Lung (tissue), 12 donors: ENCODE results near the gene GALM. TPM values are rescaled to one million over a fixed set of nuclear protein-coding genes. Genes with fewer than 3 reads are reported as not detected.

Source experiments
- ATAC-seq: fragments of 200-7000 bp; cut with Tn5 transposase; one replicate; pipeline ENCODE4 v1.9.1; 2020; ENCODE audit warnings: moderate number of reproducible peaks; ENCODE audit not compliant: insufficient read depth, low FRiP score
- DNase-seq, 3 donors: peaks; one replicate each; pipeline ENCODE4 v3.0.0-alpha.2; 2013 to 2017
- H3K27ac ChIP-seq, 2 donors: one replicate each; pipeline ENCODE4 v1.5.1; 2013; ENCODE audit warnings: mild to moderate bottlenecking in 2 of 2, moderate library complexity in 2 of 2, control low read depth in 1 of 2, inconsistent platforms in 1 of 2, low read depth in 1 of 2, low read length in 1 of 2
- H3K27me3 ChIP-seq, 3 donors: one replicate each; pipeline ENCODE4 v1.5.1; 2013; ENCODE audit warnings: low read length in 2 of 3; ENCODE audit not compliant: control insufficient read depth in 3 of 3, insufficient read depth in 3 of 3
- H3K36me3 ChIP-seq, 4 donors: one replicate each; pipeline ENCODE4 v1.5.1; 2013; ENCODE audit warnings: low read length in 4 of 4, mild to moderate bottlenecking in 1 of 4, moderate library complexity in 1 of 4; ENCODE audit not compliant: control insufficient read depth in 4 of 4, insufficient read depth in 4 of 4
- H3K4me1 ChIP-seq, 5 donors: one replicate each; pipeline ENCODE4 v1.5.1; 2013; ENCODE audit warnings: low read length in 5 of 5, mild to moderate bottlenecking in 2 of 5, moderate library complexity in 1 of 5; ENCODE audit not compliant: control insufficient read depth in 5 of 5, insufficient read depth in 5 of 5
- H3K4me3 ChIP-seq: one replicate; pipeline ENCODE4 v1.5.1; 2013; ENCODE audit warnings: mild to moderate bottlenecking, control low read depth, moderate library complexity
- H3K9ac ChIP-seq, 2 donors: one replicate each; pipeline ENCODE4 v1.5.1; 2013; ENCODE audit warnings: low read length in 2 of 2, control low read depth in 1 of 2; ENCODE audit not compliant: insufficient read depth in 1 of 2
- H3K9me3 ChIP-seq, 4 donors: one replicate each; pipeline ENCODE4 v1.5.1; 2013; ENCODE audit warnings: low read length in 3 of 4, mild to moderate bottlenecking in 1 of 4, moderate library complexity in 1 of 4; ENCODE audit not compliant: control insufficient read depth in 4 of 4, insufficient read depth in 3 of 4
- CTCF ChIP-seq: IDR thresholded peaks from 2 replicates; pipeline ENCODE4 v1.5.1; 2012; ENCODE audit warnings: mild to moderate bottlenecking; ENCODE audit errors: control extremely low read depth, extremely low read depth
- WGBS, 2 donors: extraction: QIAGEN DNeasy Blood & Tissue Kit; methylation state at CpG; one replicate each; pipeline ENCODE4 v1.1.7; 2013; 5-methylcytosine and 5-hydroxymethylcytosine counted together
- polyA plus RNA-seq, 2 donors: library from polyadenylated mRNA; stranded (reverse); fragments of 200-250 nt; gene quantifications; one replicate each; pipeline ENCODE4 v1.2.1, GENCODE V29; 2013
- total RNA-seq, 2 donors: library from RNA; depleted of rRNA in 1 of 2; stranded (reverse); fragments of >200 nt in 1 of 2; gene quantifications; one replicate each; pipeline ENCODE4 v1.2.1, GENCODE V29; 2014 to 2021
- donor health status: control.
- donor health status: control.
- donor health status: Bipolar disorder and iron deficiency.
- donor health status: healthy.
- donor health status: DM: yes; HTN: yes; CAD: no.

Gene GALM
- total and polyA plus RNA-seq, 4 donors: 7.6 to 25.5 (median 14.1) TPM

- no peak for TF ChIP-seq CTCF
- ATAC-seq (no peak), DNase-seq (no peak)
- Histone ChIP-seq H3K9ac (no peak overlapping the region), H3K27ac (no peak overlapping the region), H3K4me3 (no peak overlapping the region), H3K27me3 (no peaks in the 10 kb centered on the region), H3K9me3 (no peaks in the 10 kb centered on the region), H3K36me3 (peaks cover 0 to 3% (median 0%) of the 10 kb centered on the region in 4 donors), H3K4me1 (no peaks in the 10 kb centered on the region)
- WGBS, 2 donors: 96 to 97% methylated on average over 5 of the region's 5 CpGs
Observed at GRCh38 chr2:38698467-38699003, 32.6 kb downstream of the GALM start.

- no peak overlapping the region for H3K9ac ChIP-seq
- TF ChIP-seq CTCF: no peak
- no peaks in the 10 kb centered on the region for H3K27me3 ChIP-seq
- no peaks in the 10 kb centered on the region for H3K4me1 ChIP-seq
- ATAC-seq (no peak), DNase-seq (no peak)
- peaks cover 0 to 3% (median under 1%) of the 10 kb centered on the region in 4 donors for H3K36me3 ChIP-seq
- no peak overlapping the region for H3K27ac ChIP-seq
- H3K4me3 ChIP-seq: no peak overlapping the region
- WGBS, 2 donors: 90 to 91% methylated on average over 9 of the region's 9 CpGs
- H3K9me3 ChIP-seq: no peaks in the 10 kb centered on the region
Observed at GRCh38 chr2:38700113-38700785, 34.3 kb downstream of the GALM start.

GRCh38 chr2:38700881-38701458 lies 35.1 kb downstream of the GALM start:
- DNase-seq: no peak
- TF ChIP-seq CTCF: no peak
- Histone ChIP-seq H3K27ac (no peak overlapping the region), H3K9me3 (no peaks in the 10 kb centered on the region), H3K4me1 (no peaks in the 10 kb centered on the region), H3K36me3 (peaks cover 0 to 4% (median 1%) of the 10 kb centered on the region in 4 donors), H3K27me3 (no peaks in the 10 kb centered on the region), H3K9ac (no peak overlapping the region), H3K4me3 (no peak overlapping the region)
- ATAC-seq: no peak
